ENCODE measurements around the gene AKAP9.
"Not testable (repeated sequence)": the region's sequence is repeated elsewhere in the genome, so short reads cannot be mapped to it uniquely, and the experiment has no call there.

Gene AKAP9

DNA sequence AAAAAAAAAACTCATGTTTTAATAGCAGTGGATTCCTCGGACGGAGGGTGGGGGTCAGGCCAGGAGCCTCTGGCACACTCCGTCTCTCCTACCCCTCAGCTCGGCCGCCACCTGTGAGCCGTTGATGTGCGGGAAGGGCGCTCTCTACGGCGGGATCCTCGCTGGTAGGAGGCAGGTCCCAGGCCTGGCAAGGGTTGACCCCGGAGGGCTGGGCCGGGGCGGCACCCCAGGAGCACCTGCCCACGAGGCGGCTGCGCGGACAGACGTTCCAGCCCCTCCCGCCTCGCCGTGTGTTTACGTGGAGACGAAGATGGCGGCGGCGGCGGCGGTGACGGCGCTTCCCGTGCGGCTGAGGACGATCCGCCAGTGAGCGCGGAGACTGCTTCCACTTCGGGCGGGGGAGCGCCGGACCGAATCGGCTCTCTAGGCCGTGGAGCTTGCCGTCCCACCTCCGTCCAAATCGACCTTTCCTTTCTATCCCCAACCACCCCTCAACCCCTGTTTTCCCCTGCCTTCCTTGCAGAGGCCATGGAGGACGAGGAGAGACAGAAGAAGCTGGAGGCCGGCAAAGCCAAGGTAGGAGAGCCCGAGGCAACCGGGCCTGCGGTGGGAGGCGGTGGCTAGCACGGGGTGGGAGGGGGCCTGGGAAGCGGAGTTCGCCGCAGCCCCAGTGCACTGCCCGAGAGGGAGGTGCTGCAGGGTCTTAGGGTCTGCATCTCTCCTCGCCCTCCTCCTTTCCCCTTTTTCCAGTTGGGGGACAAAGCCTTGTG lies at the start of gene AKAP9:
Gene AKAP9, plus strand, starts transcription at position 291 of the 770 bp plus-strand sequence. Its CDS starts 238 bp downstream, at position 529.
- peak; percentile 93 for DNase-seq

DNA sequence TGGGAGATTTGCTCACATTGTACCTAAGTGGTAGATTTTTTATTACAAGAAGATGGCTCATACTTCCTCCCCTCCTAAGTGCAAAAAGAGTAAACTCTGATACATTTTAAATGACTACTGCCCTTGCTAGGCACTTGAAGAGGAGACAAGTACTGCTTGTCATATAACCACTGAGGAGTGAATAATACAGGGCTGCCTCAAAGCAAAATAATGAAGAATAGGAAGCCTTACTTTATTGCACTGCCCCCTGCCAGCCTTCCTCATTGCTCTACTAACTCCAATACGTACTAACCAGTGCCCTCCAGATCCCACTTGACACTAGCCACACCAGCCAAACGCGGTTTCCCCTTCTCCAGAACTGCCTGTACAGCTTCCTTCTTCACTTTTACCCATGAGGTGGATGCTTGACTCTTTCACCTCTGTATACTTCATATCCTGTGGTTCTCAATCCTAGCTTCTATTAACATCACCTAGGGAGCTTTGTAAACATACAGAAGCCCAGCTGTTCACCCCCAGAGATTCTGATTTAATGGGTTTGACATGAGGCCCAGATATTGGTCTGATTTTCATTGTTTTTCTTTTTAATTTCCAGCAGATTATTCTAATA lies 48.5 kb upstream of the AKAP9 start:
- no peak for DNase-seq

DNA sequence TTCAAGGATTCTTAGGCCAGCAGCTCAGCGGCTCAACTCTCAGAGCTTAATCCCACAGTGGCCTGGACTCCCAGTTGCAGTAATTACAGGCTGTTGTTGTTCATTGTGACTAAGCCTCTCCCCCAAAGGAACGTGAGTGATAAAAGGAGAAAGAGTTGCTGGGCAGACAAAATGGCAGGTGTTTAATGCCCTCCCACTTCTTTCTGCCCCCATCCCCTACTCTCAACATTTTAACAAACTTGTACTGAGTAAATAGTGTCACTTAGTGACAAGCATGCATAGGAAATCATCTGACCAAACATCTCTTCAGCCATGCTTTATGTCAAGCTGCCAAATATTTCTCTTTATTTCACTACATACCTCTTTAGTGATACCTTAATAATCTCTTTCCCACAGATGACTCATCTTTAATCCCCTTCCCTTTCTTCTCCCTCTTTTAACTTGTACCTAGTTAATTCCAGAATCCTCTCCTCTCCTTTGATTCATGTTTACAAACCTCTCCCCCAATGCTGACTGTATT lies 47.8 kb upstream of the AKAP9 start:
- DNase-seq: no peak

DNA sequence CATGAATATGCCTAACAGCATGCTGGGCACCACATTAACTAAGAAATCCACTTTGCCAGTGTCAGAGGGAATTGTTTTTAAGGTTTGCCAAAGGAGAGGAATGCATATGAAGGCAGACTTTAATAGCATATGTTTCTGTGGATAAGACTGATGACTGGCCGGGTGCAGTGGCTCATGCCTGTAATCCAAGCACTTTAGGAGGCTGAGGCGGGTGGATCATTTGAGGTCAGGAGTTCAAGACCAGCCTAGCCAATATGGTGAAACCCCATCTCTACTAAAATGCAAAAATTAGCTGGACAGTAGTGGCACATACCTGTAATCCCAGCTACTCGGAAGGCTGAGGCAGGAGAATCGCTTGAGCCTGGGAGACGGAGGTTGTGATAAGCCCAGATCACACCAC lies 47.0 kb upstream of the AKAP9 start:
- not testable (repeated sequence) for DNase-seq

DNA sequence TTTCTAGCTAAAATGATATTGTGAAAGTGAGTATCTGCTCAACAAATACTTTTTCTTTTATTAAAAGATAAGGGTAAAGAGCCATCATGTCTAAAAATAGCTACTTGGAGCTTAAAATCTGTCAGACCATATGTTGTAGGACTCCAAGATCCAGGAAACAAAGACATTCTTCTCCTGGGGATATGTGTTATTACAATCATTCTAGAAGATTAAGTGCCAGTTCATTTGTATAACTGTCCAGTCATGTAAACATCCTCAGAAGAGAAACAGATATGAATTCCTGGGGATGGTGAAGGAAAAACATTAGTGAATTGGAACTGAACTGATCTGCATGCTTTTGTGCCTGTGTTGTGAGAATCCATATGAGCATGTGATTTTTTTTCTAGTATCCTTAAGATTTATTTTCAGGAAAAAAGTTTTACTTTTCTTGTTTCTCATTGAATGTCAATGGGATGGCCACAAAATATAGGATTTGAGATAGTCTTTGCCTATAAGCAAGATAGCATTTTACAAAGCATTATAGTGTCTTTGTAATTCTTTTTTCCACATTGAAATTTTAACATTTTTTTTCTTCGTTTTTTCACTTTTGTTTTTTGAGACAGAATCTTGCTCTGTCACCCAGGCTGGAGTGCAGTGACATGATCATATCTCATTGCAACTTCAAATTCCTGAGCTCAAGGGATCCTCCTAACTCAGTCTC lies 45.7 kb upstream of the AKAP9 start:
- DNase-seq: no peak

DNA sequence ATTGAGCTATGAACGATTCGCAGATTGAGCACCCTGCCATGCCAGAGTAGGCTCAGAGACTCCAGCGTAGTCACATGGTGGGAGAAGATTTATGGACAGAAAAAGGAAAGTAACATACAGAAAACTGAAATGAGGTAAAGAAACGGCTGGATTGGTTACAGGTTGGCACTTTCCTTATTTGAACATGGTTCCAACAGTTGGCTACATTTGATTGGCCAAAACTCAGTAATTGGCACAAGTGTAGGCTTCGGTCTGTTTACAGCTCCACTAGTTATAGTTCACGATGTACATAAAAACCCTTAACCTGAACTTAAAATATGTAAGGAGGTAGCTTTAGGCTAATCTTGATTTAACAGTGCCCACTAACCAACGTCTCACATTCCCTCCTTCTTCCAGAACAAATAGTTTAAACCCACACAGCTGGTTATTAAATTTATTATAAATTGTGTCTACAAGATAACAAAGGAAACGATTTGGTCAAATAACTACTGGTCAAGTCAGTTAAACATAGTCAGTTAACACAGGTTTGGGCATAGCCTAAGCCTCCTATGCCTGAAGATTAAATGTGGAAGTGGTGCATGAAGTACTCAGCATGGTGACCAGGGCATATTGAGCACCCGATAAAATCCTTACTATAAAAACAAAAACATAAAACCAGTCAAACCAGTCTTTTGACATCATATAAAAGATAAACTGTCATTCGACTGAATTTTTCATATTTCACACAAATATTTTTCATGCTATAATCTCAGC lies 42.2 kb upstream of the AKAP9 start:
- DNase-seq: no peak

DNA sequence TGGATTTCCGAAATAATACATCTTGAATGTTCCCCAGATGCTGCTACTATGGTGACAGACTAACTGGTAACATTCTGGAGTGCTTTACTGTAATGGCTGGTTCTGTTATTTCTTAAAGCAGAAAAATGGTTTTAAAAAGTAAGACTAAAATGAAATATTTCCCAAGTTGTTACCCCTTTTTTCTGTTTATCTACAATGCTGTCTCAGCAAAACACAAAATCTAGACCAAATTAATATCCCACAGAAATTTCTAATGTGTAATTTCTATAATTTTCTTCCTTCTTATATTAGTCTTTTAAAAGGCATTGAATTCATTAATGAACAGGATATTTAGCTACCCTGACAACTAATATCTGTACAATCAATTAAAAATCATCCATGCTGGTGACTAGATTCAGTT lies 41.1 kb upstream of the AKAP9 start:
- no peak for DNase-seq

DNA sequence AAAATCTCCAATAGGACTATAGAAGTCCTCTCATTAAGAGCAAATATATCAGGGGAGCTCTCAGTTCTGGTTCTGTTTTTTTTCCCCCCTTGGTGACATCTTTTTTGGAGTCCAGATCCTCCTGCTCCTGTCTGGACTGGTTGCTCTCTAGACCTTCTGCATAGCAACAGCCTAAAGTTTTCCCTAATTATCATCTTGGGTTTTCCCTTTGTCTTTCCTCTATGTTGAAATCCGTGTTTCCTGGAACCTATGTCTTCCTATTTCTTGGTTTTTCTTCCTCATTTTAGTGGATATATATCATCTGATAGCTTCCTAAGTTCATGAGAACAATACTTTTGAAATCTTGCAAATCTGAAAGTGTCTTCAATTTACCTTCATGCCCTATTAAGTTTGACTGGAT lies 30.5 kb upstream of the AKAP9 start:
- no peak for DNase-seq

DNA sequence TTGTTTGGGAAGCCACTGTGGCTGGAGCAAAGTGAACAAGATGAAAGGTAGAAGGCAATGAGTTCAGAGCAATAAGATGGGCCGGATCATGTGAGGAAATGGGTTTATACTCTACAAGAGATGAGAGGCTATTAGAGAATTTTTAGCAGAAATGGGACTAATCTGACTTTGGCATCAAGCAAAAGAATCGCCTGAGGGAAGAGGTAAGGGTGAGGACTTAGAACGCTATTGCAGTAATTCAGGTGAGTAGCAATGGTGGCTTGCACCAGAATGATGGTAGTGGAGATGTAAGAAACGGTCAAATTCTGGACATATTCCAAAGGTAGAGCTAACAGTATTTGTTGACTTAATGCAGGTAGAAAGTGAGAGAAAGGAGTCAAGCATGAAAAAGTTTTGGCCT lies 29.5 kb upstream of the AKAP9 start:
- no peak for DNase-seq

DNA sequence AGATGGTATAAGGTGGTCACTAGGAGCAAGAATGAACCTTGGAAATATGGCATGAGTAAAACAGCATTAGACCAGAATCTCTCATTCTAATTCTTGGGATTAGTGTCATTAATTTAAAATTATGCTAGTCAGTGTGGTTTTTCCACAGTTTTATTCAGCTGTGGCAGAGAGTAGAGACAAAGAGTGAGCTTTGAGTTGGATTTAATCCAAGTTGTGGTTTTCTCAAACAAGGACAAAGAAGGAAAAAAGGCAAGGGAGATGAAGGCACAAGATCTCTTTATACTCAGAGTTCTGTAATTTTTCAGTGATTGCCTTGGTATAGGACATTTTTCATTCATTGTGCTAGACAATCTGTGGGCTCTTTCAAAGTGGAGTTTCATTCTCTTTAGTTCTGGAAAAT lies 28.2 kb upstream of the AKAP9 start:
- DNase-seq: no peak

DNA sequence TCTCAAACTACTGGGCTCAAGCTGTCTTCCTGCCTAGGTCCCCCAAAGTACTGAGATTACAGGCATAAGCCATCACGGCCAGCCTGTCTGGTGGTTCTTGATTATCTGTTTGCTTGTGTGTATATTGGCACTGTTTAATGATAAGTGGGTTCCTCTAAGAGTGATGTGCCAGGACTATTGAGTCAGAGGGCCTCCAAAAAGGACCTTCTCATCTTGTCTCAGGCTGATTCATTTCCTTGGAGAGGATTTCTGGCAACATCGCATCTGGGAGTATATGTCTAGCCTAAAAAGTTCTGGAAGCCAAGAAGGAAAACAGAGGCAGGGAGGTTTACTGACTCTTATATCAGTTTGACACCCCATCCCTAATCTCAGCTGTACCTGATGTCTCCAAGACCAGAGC lies 27.1 kb upstream of the AKAP9 start:
- no peak for DNase-seq

DNA sequence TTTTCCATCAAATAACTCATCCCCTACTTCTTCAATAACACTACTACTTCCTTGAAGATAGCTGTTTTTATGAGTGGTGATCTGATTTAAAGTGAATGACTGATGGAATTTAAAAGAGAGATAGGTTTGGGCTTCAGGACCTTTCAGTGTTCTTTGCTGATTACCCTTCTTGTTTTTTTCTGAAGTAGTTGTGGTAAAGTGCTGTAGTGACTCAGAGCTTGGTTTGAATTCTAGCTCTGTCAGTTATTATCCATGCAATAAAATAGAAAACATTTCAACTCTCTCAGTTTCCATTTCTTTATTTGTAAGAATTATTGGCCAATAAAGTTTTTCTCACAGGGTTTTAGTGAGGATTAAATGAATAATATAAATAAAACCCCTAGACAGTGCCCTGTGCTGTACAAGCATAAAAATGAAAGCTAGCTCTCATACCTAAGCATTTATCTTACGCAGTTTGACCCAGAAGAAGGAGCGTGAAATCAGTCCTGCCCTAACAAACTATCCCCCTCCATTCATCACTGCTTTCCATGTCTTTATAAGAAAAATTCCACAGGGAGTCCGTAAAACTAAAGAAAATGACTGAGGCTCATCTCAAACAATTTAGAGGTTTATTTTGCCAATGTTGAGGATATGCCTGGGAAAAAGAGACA lies 25.1 kb upstream of the AKAP9 start:
- DNase-seq: no peak

DNA sequence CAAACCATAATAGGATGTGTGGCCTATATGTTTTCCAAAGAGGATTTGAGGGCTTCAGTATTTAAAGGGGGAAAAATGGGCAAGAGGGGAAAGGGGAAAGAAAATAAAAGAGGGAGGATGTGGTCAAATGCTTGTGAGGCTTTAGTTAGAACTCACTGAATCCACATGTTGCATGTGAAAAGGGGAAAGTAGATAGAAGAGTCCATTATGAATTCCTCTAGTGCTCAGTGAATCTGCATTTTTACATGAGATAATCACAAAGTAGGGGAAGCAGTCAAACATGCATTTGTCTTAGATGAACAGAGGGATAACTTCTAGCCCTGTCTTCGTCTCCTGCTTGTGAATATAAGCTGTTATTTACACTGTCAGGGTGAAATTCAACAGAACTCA lies 24.6 kb upstream of the AKAP9 start:
- no peak for DNase-seq

DNA sequence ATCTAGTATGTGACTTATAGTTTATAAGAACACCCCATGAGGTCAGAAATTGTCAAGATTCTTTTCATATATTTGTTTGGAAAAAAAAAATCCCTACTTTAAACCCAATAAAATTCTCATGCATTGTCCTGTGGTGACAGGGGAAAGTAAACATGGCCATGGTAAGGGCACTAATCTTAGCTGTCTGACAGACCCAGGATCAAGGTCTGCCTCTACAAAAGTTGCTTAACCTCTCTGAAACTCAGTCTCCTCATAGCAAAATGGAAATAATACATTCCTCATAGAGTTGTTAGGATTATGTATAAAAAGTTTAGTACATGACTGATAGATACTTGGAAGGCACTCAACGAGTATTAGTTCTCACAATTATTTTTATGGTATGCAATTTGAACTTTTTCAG lies 22.3 kb upstream of the AKAP9 start:
- no peak for DNase-seq

DNA sequence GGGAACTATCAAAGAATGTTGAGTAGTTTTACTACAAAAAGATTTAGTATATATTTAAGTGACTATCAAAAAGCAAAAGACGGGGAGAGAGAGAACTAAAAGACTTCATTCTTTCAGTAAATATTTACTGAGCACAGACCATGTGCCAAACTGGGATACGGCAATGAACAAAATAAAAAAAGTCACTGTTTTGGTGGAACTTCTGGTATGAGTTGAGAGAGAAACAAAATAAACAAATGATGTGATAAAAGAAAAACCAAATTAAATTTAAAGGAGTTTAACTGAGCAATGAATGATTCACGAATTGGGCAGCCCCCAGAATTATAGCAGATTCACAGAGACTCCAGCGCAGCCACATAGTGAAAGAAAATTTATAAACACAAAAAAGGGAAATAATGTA lies 17.8 kb upstream of the AKAP9 start:
- no peak for DNase-seq

DNA sequence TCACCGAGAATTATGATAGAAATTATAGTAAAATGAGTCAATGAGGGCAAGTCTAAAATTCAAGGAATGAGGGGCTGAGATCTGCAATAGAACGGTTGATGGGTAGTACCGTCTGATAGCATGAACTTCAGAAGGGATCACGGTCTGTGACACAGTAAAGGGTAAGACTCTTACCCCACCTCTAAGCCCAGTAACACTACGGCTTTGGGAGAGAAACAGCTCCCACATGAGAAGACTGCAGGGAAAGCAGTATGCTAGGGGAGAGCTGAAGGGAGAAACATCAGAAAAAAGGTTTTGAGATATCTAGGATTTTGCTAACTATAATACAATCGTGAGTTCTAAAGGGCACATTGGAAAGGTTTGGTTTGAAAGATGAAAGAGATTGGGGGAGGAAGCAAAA lies 12.8 kb upstream of the AKAP9 start:
- DNase-seq: no peak

DNA sequence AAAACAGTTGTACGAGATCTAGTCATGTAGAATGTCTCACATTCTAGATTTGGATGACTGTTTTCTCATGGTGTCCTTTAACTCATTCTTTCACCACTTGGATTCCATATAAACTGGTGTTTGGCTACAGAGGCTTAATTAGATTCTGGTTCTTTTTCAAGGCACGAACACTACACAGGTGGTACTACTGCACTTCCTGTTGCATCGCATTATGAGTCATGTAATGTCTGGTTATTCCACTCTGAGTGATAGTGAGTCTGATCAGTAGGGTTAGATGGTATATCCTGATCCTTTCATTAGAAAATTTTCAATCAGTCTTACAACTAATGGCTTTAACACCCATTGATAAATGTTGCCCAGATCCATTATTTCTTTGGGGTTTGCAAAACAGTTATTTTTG lies 11.2 kb upstream of the AKAP9 start:
- DNase-seq: no peak

DNA sequence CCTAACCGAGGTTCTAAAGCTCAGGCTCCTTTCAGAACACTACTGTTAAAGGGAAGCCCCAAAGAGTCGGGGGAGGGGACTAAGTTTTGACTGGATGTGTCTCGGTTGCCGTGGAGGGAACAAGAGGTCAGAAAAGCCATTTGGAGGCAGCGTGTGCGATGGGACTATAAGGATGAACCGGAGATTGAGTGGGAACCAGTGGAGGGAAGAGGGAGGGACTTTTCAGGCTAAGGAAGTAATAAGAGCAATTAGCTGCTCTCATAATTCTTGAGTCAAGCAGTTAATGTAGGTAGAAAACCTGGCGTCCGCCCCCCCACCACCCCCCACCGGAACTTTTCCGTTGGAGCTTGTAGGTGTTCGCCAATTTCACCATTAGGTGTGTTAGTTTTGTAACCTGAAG lies 491 bp upstream of the AKAP9 start:
- peak; percentile 58 for DNase-seq

DNA sequence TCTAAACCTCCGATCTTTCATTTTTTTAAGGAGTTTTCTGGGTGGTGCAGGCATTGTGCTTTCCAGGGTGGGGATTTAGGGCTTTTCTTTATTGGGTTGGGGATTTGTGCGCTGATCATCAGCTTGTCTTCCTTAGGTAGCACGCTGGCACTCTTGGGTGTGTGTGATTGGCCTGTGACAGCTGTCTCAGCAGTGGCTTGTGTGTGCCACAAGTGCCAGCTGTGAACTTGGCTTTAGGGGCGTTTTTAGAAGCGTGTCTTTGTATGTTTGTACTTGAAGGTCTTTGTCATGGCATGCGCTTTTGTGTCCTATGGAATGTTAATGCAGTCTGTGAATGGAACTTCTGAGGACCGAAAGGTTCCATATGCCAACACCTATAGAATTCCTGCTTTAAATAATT lies 788 bp downstream of the AKAP9 start:
- peak; percentile 60 for DNase-seq

DNA sequence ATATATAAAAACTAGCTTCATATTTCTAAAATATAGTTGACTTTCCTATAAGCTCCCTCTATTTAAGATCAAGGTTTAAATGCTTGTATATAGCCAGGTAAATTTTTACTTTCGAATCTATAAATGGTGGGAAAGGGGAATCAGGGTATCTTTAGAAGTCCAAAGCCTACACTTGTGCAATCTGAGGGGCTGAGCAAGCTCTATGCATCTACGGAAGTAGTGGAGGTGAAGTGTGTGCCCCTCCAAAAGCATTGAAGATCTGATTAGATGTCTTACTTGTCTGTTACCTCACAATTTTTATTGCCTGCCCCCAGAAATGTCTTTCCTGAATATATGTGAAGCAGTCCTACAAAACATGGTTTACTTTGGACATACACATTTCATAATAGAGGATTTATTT lies 1.6 kb downstream of the AKAP9 start:
- DNase-seq: no peak

DNA sequence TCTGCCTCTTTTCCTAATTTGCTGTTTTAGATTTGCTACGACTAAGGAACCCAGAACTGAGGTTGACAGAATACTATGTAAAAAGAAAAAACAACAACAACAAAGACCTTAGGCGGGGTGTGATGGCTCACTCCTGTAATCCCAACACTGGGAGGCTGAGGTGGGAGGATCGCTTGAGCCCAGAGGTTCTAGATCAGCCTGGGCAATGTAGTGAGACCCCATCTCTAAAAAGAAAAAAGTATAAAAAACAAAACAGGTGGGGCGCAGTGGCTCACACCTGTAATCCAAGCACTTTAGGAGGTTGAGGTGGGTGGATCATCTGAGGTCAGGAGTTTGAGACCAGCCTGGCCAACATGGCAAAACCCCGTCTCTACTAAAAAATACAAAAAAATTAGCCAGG lies 4.3 kb downstream of the AKAP9 start:
- not testable (repeated sequence) for DNase-seq

DNA sequence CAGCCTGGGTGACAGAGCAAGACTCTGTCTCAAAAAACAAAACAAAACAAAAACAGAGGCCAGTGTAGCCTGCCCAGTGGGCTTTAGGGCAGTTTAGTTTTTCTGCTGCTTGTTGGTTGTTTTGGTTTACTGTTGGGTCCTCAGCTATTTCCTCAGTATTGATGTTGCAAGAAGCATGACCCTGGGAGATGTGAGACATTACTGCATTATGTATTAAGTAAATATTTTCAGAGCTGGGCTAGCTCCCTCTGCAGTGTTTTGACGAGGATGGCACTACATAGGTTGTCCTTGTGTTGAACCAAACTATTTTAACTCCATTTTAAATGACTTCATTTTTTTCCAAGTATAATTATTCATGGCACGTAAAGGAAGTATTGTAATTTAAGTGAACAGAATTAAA lies 4.8 kb downstream of the AKAP9 start:
- no peak for DNase-seq

DNA sequence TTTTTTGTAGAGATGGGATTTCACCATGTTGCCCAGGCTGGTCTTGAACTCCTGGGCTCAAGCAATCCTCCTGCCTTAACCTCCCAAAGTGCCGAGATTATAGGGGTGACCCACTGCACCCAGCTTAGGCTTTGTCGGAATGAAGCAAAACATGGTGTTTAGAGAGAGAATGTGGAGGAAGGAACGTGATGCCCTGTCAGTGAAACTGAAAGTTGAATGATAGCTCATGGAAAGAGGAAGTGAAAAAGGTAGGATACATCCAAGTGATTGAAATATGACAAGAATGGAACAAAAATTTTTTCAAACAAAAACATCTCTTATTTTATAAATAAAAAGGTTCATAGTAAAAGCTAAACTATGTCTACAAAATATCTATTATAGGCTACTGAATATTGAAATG lies 5.9 kb downstream of the AKAP9 start:
- DNase-seq: no peak

Measured in activated CD8-positive, alpha-beta memory T cell treated with anti-CD3 and anti-CD28 coated beads, Interleukin-2, amount 50 U/mL, for 48 hours (primary cell).